Measurements from ENCODE around the gene CD84.
A peak's percentile ranks its signal among the peaks of the same experiment; 100 is the strongest.
"Not testable (repeated sequence)": the region's sequence is repeated elsewhere in the genome, so short reads cannot be mapped to it uniquely, and the experiment has no call there.

Gene CD84, protein sequence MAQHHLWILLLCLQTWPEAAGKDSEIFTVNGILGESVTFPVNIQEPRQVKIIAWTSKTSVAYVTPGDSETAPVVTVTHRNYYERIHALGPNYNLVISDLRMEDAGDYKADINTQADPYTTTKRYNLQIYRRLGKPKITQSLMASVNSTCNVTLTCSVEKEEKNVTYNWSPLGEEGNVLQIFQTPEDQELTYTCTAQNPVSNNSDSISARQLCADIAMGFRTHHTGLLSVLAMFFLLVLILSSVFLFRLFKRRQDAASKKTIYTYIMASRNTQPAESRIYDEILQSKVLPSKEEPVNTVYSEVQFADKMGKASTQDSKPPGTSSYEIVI
- 85.0 to 163 (median 103) reads per million in 3 experiments for total RNA-seq

DNA sequence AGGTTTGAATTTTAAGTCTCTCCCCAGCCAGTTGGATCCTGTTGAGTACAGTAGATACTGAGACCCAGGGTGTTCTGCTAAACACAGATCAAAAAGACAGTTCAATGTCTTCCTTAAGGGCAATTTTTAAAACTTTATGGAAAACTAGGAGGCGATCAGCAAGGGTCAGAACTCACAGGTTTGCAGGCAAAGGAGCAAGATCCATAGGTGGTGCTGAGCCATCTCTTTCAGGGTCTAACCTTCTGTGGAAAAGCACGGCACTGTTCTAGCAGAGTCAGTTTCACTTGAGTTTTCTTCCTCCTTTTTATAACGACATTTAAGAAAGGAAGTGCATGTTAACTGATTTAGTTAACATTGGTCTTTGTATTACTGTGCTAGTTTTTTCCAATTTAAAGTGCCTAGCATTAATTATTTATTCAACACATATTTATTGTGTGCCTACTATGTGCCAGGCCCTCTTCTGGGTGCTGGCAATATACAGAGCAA lies at the start of gene CD84:
Gene CD84, minus strand, starts transcription at position 281 of the 486 bp plus-strand sequence. Its CDS starts 59 bp downstream, at position 222.
- DNase-seq: peak; percentile 20

DNA sequence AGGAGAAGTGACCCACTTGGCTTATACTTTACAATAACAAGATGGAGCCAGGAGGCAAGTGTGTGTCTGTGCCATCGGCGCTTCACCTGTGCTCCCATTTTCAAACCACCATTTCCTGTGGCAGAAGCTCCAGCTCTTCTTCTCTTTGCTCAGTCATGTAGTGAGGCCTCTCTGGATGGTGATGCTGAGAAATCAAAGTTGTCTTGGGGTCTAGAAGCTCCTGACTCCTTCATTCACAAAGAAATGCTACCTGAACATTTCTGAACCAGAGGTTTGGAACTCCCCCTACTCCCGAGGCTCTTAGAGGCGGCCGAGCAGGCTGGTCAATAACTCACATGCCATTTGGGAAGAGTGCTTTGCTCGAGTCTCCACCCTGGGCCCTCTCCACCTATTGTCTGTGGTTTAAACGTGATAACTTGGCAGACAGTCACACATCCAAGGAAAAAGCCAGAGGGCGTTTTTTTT lies 49.5 kb upstream of the CD84 start:
- DNase-seq: peak; percentile 60

DNA sequence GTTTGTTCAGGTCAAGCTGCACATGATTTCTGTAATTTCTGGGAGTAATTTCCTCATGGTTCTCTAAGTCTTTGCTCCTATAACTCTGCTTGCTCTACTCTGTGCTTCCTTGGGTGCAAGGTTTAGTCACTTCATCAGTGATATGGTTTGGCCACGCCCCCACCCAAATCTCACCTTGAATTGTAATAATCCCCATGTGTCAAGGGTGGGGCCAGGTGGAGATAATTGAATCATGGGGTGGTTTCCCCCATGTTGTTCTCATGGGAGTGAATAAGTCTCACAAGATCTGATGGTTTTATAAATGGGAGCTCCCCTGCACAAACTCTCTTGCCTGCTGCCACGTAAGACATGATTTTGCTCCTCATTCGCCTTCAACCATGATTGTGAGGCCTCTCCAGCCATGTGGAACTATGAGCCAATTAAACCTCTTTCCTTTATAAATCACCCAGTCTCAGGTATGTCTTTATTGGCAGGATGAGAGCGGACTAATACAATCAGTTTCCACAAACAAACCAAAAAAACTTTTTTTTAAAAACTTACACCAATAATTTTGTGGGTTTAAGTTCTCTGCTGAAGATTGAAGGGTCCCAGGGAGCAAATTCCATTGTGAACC lies 48.5 kb upstream of the CD84 start:
- not testable (repeated sequence) for DNase-seq

DNA sequence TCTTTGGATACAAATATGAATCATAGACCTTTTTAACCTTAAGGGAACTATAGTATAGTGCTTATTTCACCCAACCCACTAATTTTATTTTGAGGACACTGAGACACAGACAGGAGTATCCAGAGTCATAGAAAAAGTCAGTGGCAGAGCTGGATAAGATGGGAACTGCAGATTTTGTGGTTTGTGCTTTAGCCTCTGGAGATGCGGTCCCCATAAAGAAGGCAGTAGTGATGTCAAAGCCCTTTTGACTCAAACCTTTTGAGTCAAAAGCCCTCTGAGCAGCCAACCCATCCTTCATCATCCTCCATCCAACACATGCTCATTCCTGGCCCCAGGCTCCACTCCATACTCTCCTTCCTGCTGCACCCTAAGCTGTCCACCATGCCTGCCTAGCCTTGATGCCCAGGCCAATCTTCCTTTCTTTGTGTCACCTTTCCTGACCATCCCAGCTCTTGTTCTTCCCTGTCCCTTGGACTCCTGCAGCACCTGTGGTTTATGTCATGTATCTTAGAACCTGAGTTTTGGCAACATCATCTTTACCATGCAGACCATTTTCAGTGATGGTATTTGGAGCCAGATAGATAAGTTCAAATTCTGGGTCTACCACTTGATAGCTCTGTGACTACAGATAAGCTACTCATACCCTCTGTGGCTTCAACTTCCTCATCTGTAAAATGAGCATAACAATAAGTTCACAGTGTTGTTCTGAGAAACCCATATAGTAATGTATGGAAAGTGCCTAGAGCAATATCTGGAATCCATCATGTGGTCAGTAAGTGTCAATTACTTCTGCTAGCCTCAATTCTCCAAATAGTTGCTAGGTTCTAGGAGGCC lies 47.4 kb upstream of the CD84 start:
- DNase-seq: no peak

DNA sequence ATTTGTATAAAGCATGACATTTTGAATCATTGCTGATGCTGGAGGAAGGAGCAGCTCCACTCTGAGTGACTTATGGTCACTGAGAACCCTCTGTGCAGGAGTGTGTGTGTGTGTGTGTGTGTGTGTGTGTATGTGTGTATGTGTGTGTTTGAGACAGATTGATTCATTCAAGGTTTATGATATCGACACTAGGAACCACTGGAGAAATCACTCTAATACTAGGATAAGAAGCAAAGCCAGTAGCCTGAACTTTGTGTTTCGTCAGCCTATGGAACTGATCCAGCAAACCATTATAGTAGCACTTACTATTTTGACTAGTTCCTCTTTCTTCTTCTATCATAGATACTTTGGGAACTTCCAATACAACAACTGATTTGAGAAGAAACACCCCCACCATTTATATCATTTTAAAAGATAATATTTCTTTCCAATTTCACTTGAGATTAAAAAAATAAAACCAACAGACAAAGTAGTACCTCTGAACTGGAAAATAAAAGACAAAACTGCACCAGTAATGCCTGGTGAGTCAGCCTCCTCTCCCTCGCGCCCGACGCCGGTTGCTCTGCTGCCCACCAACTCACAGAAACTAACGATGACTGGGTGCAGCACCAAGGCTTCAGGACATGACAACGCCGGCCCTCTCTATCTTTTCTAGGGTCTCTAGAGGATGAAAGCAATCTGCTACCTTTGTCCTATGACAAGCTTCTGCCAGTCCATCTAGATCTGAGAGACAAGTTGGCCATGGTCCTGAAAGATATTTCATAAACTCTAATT lies 46.6 kb upstream of the CD84 start:
- no peak for DNase-seq

DNA sequence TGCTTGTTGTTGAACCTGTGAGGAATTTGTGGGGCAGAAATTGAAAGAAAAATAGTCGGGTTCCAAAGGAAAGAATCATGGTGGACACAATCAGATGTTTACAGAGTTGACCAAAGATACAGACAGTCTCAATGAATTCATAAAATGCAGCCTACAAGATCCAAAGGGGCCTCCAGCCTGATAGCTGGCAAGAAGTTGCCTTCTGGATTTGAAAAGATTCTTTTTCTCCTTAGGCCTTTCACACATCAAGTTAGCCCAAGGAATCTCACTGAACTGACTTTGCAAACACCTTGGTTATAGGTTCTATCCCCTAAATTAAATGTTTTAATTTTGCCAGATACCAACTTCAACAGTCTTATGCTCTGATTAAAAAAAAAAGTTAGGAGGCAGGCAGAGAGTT lies 46.0 kb upstream of the CD84 start:
- DNase-seq: no peak

DNA sequence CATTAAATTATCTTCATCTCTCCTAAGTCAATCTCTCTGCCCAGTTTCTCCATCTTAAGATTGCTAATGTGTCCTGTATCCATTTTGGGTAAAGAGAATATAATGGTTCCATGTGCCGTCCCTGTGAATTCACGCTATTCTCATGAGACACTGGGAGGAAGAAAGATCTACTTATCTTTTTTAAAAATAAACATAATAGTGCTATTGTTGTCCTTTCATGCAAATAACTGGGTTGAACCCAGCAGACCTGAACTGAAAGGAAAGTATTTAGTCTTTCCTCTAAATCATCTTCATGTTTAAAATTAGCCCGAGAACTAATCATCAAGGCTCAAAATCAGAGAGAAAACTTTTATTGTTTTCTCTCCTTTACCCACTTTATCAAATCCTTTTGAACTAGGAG lies 45.2 kb upstream of the CD84 start:
- no peak for DNase-seq

DNA sequence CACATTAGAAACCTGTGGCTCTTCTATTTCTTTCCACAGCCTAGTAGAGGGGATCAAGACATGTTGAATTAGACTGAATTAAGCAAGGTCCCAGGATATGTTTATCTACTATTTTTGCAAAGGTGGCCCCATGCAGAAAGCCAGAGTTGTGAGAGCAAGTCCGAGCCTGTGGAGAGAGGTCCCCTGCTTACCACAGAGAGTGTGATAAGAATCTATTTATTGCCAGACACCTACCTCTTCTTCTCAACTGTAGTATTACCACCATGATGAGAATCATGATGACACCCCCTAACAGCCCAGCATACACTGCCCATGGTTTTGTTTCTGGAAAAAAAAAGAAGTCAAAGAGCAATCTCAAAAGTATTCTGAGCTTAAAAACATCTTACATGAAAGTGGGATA lies 44.6 kb upstream of the CD84 start:
- DNase-seq: no peak

DNA sequence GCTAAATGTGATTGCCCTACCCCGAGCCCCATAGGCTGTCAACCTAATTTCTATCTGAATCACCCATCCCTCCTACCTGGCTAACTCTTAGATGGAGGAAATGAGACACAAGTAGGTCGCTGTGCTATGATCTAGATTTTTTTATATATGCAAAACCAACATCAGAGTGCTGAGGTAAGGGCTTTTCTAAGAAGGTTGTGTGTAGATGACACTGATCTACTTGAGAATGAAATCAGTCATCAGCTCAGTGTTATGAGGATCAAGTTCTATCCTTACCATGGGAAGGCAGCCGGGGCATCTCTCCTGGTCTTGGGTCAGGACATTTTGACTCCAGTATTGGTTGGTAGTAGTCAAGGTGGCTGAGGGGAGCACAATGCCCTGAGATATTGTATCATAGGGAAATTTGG lies 43.9 kb upstream of the CD84 start:
- DNase-seq: peak; percentile 65

DNA sequence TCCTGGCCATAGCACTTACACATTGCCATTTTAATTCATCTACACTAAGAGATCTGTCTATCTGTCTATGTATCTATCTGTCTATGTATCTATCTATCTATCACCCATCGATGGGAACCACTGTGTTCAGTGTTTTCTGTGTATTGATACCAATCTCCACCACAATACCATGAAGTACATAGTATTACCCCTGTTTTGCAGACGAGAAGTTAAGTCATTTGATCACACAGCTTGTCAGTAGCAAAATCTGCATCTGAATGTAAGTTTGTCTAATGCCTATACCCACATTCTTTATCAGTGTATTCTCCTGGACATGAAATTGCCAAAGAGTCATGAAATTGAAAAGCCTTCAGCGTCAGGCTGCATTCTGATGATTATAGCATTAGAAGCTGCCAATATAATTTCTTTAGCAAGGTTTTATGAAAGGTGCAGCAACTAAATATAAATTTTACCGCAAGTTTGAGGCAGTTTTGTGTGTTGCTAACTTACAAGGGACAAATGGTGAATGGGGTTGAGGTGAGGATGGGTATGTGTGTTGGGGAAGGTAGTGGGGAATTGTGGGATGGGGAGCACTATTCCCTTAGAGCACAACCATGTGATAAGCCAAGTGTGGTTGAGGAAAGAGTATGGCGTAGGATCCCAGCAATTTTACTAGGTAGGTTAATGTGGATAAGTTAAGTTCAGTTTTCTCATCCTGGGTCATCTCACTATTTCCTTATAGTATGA lies 43.4 kb upstream of the CD84 start:
- DNase-seq: no peak

DNA sequence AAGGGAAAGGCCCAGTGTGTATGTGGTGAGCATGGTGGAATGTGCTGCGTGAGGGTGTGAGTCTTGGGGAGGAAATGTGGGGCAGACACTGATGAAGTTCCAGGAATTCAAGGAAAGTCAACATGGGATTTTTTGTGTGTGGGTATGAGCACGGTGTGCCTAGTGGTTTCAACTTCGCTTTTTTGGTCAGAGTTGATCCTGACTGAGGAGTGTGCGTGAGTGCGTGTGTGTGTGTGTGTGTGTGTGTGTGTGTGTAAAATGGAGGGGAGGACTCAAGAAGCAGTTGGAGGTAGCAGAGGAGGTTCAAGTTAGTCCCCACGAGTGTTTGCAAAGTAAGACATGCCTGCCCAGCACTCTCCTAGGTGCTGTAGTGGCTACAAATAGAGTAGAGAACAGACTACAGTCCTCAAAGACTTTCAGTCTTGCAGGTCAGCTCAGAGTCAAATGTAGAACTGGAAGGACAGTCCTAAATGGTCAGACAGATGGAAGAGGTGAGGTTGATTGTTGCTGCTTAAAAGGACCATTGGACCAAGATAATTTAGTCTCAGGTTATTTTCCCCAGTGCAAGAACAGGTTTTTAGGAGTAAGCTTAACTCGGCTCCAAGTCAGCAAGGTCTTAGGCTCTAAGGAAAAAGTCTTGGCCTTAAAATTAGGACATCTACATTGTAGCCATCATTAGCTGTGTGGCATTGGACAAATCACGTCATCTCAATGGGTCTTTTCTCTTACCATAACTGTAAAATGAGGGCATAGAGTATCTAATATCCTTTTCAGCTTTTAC lies 42.5 kb upstream of the CD84 start:
- DNase-seq: no peak

DNA sequence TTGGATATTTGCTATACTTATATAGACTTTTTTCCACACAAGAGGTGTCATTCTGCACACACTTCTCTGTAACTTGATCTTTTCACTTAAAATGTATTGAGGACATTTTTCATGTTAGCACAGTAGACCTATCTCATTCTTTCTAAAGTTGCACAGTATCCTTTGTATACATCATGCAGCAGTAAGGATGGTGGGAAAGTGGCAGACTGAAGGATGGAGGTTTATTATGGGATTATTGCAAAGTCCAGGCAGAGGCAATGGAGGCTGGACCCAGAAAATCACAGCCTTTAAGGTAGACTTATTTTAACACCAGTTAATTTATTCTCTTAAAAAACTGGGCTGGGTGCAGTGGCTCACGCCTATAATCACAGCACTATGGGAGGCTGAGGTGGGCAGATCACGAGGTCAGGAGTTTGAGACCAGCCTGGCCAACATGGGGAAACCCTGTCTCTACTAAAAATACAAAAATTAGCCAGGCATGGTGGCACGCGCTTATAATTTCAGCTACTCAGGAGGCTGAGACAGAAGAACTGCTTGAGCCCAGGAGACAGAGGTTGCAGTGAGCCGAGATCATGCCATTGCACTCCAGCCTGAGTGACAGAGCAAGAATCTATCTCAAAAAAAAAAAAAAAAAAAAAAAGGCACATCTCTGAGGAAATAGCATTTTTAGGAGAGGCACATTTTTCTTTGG lies 41.8 kb upstream of the CD84 start:
- DNase-seq: no peak

DNA sequence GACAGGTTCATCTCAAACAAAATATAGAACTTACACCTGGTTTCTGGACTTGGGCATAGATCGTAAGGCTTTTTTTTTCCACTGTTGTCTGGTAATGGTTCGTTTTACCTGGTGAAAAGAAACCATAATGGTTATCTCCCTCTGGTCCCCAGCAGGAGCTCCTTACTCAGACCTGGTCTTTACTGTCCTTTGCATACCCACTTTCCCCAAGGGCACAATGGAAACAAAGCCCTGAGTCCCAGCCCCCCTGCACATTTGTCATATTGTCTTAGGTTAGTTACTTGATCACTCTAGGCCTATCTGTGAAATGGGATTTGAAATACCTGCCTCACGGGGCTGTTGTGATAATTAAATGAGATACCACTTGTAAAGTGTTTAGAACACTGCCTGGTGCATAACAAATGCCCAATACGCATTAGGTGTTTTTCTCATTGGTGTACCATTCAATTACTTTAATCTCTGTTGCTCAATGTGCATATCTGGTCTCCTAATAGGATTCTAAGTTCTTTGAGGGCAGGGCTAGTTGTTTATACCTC lies 40.5 kb upstream of the CD84 start:
- DNase-seq: no peak

DNA sequence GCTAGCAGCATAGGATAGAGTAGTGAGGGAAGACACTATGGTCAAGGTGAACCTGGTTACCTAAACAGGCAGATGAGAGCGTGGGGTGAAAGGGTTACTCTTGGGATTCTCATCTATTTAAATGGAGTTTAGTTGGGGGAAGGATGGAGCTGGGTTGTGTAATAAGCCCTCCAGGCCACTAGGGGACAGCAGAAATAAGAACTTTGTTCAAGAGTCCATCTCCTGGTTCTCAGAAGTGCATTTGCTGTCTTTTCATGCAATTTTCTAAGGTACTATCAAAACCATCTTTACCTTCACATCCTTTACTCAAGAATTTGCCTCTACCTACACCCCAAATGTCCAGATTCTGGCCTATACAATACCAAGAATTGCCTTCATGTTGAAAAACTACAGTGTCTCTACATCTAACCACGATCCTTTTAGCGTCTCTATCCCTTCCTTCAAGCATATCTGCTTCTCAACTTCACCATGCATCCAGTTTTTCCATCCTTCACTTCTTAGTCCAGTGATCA lies 39.5 kb upstream of the CD84 start:
- no peak for DNase-seq

DNA sequence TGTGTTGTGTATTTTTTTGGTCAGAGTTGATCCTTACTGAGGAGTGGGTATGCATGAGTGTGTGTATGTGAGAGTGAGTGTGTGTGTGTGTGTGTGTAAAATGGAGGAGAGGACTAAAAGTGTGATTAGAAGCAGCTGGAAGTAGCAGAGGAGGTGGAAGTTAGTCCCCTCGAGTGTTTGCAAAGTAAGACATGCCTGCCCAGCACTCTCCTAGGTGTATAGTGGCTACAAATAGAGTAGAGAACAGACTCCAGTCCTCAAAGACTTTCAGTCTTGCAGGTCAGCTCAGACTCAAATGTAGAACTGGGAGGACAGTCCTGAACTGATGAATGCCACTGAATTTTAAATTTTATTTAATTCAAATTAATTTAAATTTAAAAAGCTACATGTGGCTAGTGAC lies 39.0 kb upstream of the CD84 start:
- DNase-seq: no peak

DNA sequence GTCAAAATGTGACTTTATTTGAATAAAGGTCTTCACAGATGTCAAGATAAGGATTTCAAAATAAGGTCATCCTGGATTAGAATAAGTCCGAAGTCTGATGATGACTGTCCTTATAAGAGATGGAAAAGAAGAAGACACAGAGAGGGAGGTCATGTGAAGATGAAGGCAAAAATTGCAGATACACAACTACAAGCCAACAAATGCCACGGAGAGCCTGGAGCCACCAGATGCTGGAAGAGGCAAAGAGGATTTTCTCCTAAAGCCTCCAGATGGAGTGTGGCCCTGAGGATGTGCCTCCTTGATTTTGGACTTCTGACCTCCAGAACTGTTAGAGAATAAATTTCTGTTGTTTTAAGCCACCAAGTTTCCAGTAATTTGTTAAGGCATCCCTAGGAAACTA lies 36.4 kb upstream of the CD84 start:
- no peak for DNase-seq

DNA sequence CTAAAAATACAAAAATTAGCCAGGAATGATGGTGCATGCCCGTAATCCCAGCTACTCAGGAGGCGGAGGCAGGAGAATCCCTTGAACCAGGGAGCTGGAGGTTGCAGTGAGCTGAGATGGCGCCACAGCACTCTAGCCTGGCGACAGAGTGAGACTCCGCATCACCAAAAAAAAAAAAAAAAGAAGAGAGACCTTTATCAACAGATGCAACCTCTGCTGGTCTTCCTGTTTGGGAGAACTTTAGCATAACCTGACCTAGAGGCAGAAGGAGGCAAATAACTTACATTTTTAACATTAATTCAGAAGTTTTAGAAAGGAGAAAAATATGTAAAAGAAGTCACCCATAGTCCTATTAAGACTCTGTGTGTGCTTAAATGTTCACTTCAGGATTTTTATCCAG lies 35.1 kb upstream of the CD84 start:
- no peak for DNase-seq

DNA sequence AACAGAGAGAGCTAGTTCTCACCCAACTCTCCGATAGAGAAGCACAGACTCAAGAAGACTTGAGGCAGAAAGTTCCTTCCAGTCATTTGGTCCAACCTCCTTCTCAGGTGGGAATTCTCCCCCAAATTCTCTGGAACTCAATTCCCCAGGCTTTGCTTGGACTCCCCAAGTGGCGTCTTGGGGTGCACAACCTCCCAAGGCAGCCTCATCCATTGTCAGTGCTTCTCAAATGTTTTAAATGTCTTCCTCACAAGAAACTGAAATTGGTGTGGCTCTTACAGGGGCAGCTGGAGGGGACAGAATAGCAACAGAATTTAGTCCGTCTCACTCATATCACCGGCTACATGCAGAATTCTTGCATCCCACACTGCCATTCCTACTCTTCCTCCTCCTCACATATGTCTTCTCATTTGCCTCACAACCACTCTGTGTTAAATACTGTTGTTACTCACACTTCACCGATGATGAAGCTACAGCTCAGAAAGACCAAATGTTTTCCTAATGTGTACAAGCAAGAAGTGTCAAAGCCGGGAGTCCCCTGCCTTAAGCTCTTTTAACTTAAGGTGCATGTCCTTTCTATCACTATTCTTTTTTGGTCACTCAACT lies 33.4 kb upstream of the CD84 start:
- DNase-seq: no peak

DNA sequence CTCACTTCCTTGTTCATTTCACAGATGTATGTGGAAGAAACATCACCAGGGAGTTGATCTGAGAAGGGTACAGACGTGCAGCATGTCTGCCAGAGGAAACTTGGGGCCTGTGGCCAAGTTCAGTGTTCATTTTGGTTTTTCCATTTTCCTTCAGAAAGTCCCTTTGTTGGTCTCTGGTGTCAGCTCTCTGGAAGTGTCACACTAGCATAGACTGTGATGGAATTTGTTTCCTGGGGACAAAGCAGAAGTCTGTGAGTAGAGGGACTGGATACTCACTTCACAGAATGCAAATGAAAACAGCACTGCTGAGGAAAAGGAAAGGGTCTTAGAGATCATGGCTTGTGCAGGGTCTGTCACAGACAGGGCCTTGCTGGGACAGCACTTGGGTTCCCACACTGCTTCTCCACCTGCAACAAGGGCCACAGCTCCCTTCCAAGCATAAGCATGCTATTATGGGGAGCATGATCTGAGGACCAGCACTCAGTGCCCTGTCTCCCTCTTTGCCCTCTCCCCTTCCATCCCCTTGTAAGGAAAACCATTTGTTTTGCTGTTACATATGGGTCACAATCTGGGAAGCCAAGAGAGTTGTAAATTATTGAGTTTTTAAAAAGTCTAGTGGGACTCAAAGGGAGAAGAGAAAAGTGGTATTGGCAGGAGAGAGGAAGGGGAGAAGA lies 31.4 kb upstream of the CD84 start:
- DNase-seq: no peak

Measured in central memory CD4-positive, alpha-beta T cell (primary cell).